Left colon (tissue), 2 donors: ENCODE data around the gene BCAS3. TPM values are rescaled to one million over a fixed set of nuclear protein-coding genes. Genes with fewer than 3 reads are reported as not detected.
A peak's percentile ranks its signal among the peaks of the same experiment; 100 is the strongest.

Source experiments
- ATAC-seq: fragments of 200-7000 bp; cut with Tn5 transposase; one replicate; pipeline ENCODE4 v1.9.1; 2020; ENCODE audit warnings: mild to moderate bottlenecking, moderate library complexity
- DNase-seq, 2 donors: peaks; one replicate each; pipeline ENCODE4 v3.0.0-alpha.2; 2020
- intact Hi-C, 2 donors: fragments of 100-400 bp; cut with DNase I in 1 of 2; cut with micrococcal nuclease in 1 of 2; formaldehyde crosslinking; loops; one replicate each; pipeline versions ENCODE4 v1.11.2 to v1.14.0; 2022; cut with DNase I, micrococcal nuclease
- total RNA-seq, 2 donors: library from RNA; stranded (reverse); fragmentation: NEBNext Ultra II Directional; extraction: Animal tissue kit (Norgen Biotek cat#: 25700); gene quantifications; one replicate each; pipeline ENCODE4 v1.2.1, GENCODE V29; 2021
- donor health status: DM: no; HTN: no; CAD: no.
- donor health status: DM: yes; HTN: yes; CAD: no.

Gene BCAS3
- total RNA-seq, 2 donors from 2014 or later, result 19.9 to 20.2 TPM

GRCh38 chr17:61321344-61321743 is 643.7 kb downstream of the BCAS3 start:
- DNase-seq (no peak), ATAC-seq (no peak)
- intact Hi-C loops, result no loop called here

GRCh38 chr17:61322325-61323002 is 644.8 kb downstream of the BCAS3 start:
- DNase-seq, result no peak
- no peak for ATAC-seq
- intact Hi-C loops, result no loop called here

- DNase-seq (no peak), ATAC-seq (no peak)
- intact Hi-C loops, result no loop called here
Observed at GRCh38 chr17:61323003-61323908, 645.6 kb downstream of the BCAS3 start.

- ATAC-seq, result no peak
- DNase-seq, result no peak
- intact Hi-C loops, result no loop called here
Observed at GRCh38 chr17:61323909-61324868, 646.5 kb downstream of the BCAS3 start.

- ATAC-seq, result no peak
- intact Hi-C loops, result no loop called here
- no peak for DNase-seq
Observed at GRCh38 chr17:61324950-61325349, 647.3 kb downstream of the BCAS3 start.

GRCh38 chr17:61325382-61326073 is 647.9 kb downstream of the BCAS3 start:
- intact Hi-C loops, result no loop called here
- ATAC-seq (no peak), DNase-seq (no peak)

- no peak for DNase-seq
- intact Hi-C loops, result no loop called here
- no peak for ATAC-seq
Observed at GRCh38 chr17:61326330-61326729, 648.7 kb downstream of the BCAS3 start.

GRCh38 chr17:61328351-61328750 is 650.7 kb downstream of the BCAS3 start:
- intact Hi-C loops, result no loop called here
- peak; percentile 71 for ATAC-seq
- DNase-seq, result no peak

- DNase-seq (no peak), ATAC-seq (no peak)
- intact Hi-C loops, result no loop called here
Observed at GRCh38 chr17:61330174-61331150, 652.8 kb downstream of the BCAS3 start.

GRCh38 chr17:61331178-61331577 is 653.5 kb downstream of the BCAS3 start:
- intact Hi-C loops, result no loop called here
- no peak for DNase-seq
- ATAC-seq, result no peak

- DNase-seq (no peak), ATAC-seq (no peak)
- intact Hi-C loops, result no loop called here
Observed at GRCh38 chr17:61331886-61332285, 654.2 kb downstream of the BCAS3 start.

- DNase-seq, result no peak
- no peak for ATAC-seq
- intact Hi-C loops, result no loop called here
Observed at GRCh38 chr17:61333136-61333535, 655.5 kb downstream of the BCAS3 start.

GRCh38 chr17:61334673-61335072 is 657.0 kb downstream of the BCAS3 start:
- intact Hi-C loops, result no loop called here
- DNase-seq (no peak), ATAC-seq (no peak)

GRCh38 chr17:61335105-61335844 is 657.6 kb downstream of the BCAS3 start:
- ATAC-seq (no peak), DNase-seq (no peak)
- intact Hi-C loops, result no loop called here

GRCh38 chr17:61335845-61336655 is 658.4 kb downstream of the BCAS3 start:
- peak; percentile 97 for ATAC-seq
- intact Hi-C loops, result no loop called here
- peak in 1 of 2 donors; percentile 23 for DNase-seq

- DNase-seq, result no peak
- intact Hi-C loops, result no loop called here
Observed at GRCh38 chr17:61337290-61337689, 659.6 kb downstream of the BCAS3 start.

More at GRCh38 chr17:61337290-61337689, 659.6 kb downstream of the BCAS3 start:
- no peak for ATAC-seq
